ENCODE measurements around the gene THOP1. TPM values are rescaled to one million over a fixed set of nuclear protein-coding genes. Genes with fewer than 3 reads are reported as not detected.

THOP1 gene
- 10 to 100 TPM; 34.6 to 54.8 (median 42.9) TPM for polyA plus RNA-seq (ENCODE audit: insufficient read length in 10 of 10)
- long read RNA-seq, donor 1, full-length matches to known transcripts: 1 of 1 reads
- long read RNA-seq, donor 1, partial matches to known transcripts: 0 of 1 reads
- long read RNA-seq, donor 1, other reads (novel, unspliced or antisense): 0 of 1 reads
- long read RNA-seq, donor 2: 0 reads
- long read RNA-seq, donor 3: 0 reads
- long read RNA-seq, donor 4, full-length matches to known transcripts: 3 of 3 reads
- long read RNA-seq, donor 4, partial matches to known transcripts: 0 of 3 reads
- long read RNA-seq, donor 4, other reads (novel, unspliced or antisense): 0 of 3 reads
- long read RNA-seq, donor 5, full-length matches to known transcripts: 2 of 8 reads
- long read RNA-seq, donor 5, partial matches to known transcripts: 6 of 8 reads
- long read RNA-seq, donor 5, other reads (novel, unspliced or antisense): 0 of 8 reads
- long read RNA-seq, donor 6: 0 reads
- long read RNA-seq, donor 7, full-length matches to known transcripts: 1 of 1 reads
- long read RNA-seq, donor 7, partial matches to known transcripts: 0 of 1 reads
- long read RNA-seq, donor 7, other reads (novel, unspliced or antisense): 0 of 1 reads
- long read RNA-seq, donor 8: 0 reads
- long read RNA-seq, donor 9, full-length matches to known transcripts: 1 of 1 reads
- long read RNA-seq, donor 9, partial matches to known transcripts: 0 of 1 reads
- long read RNA-seq, donor 9, other reads (novel, unspliced or antisense): 0 of 1 reads

DNA sequence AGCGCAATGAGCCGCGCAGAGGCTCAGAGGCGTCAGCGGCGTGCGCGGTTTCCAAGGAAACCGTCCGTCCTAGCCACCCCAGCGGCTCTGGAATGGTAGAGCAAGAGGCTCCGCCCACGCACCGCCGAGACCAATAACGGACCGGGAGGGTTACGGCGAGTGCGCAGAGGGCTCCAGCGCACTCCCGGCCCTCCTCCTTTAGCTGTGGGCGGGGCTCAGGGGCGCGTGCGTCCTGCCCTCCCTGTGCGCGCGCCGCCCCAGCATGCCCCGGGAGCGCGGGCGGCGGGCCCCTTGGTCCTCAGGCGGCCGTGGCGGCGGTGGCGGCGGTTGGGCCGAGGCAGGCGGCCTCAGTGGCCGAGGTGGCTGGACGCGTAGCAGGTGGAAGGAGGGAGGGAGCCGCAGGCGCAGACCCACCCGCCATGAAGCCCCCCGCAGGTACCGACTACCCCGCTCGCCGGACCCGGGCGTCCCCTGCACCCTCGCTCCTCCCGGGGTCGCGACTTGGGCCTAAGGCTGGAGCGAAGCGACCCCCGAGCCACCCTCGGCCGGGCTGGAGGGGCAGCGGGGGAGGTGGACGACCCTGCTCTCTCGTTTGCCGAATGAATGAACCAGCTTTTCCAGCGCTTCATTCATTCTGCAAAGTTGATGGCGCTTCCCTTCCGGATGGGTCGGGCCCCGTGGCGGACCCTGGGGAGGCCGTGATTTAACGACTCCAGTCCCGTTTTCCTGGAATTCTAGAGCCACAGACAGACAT lies at the start of gene THOP1:
THOP1 (plus strand) TSS at position 260 of the 754 bp plus-strand sequence; CDS start at position 420, 160 bp downstream.
- peak; percentile 99 to 100 (median 99) for DNase-seq

DNA sequence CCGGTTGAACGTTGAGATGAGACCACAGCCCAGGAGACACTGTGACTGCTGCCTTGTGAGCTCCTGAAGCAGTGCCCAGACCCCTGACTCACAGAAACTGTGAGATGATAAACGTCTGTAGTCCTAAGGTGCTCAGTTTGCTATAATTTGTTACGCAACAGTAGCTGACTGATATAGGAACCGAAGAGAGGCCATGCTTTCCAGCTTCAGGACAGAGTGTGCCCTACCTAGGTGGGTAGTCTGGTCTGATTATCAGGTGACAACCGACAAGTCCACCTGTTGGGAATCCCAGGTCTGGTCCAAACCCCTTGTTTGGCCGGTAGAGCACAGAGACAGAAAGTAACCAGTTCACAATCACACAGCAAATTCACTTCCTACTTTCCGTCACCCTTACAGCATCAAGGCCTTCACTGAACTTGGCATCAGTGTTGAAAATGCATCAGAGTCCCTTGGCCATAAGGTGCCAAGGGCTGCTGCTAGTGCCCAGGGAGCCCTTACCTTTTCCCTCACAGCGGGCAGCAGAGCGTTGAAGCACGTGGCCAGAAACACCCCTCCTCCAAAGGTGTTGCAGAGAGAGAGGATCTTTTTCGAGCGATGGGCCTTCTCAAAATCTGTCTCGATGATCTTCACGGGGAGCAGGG lies 48.6 kb upstream of the THOP1 start:
- DNase-seq: no peak

DNA sequence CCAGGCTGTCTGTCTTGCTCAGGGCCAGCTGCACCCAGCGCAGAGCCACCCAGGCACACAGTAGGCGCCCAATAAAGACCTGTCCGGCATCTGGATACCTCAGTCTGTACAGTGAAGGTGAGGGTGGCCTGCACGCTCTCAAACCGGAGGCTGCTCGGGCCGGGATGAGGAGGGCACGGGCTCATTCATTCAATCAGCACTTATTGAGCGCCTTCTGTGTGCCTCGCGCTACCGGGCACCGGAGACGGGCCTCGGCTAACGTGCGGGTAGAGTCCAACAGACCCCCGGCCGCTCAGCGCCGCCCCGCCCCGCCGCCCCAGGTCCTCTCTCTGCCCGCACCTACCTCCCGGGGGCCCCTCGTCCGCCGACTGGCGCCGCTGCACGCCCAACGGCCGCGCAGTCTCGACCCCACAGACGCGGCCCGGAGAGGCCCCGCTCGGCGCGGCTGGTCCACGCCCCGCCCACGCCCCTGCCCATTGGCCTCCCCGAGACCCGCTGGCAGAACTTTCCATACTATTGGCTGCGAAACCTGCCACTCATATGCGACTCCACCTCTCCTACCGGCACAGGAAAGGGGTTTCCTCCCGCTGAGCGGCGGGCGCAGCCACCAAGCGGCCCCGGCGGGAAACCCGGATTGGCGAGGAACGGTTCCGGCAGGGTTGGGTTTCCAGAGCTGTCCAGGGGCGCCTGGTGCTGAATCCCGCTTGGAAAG lies 45.5 kb upstream of the THOP1 start, which contains the start of gene SLC39A3:
SLC39A3 (minus strand) TSS at position 416 of the 712 bp plus-strand sequence. CDS start 2,760 bp downstream, outside the sequence.
- DNase-seq: peak; percentile 96 to 99 (median 98)

DNA sequence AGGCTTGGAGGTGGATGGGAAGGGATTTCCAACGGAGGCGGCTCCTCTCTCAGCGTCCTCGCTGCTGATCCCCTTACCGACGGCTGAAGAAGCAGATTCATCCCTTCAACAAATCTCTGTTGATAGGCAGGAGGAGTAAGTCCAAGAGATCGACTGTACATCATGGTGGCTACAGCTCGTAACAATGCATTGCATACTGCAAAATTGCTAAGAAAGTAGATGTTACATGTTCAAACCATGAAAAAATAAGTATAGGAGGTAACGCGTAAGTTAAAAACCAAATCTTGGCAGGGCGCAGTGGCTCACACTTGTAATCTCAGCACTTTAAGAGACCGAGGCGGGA lies 45.0 kb upstream of the THOP1 start:
- no peak for DNase-seq

DNA sequence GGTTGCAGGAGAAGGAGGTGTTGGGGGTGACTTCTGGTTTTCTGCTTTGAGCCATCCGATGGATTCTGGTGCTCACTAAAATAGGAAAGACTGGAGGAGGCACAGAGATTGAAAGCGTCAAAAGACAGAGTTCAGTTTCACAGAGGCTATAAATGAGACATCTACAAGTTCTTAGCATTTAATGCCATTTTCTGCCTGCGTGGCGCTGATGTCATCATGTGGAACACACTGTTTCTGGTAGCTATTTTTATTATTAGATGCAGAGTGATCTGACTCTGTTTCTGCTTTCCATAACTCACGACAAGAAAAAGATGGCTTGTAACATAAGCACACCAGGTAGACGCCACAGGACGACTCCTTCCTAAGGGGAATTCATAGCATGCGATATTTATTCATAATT lies 42.2 kb upstream of the THOP1 start:
- no peak for DNase-seq

DNA sequence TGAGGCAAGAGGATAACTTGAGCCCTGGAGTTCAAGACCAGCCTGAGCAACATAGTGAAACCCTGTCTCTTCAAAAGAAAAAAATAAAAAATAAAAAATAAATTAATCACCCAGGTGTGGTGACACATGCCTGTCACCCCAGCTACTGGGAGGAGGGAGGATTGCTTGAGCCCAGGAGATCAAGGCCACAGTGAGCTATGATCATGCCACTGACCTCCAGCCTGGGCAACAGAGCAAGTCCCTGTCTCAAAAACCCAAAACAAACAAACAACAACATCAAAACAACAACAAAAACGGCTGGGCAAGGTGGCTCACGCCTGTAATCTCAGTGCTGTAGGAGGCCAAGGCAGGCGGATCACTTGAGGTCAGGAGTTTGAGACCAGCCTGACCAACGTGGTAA lies 41.2 kb upstream of the THOP1 start:
- DNase-seq: no peak

DNA sequence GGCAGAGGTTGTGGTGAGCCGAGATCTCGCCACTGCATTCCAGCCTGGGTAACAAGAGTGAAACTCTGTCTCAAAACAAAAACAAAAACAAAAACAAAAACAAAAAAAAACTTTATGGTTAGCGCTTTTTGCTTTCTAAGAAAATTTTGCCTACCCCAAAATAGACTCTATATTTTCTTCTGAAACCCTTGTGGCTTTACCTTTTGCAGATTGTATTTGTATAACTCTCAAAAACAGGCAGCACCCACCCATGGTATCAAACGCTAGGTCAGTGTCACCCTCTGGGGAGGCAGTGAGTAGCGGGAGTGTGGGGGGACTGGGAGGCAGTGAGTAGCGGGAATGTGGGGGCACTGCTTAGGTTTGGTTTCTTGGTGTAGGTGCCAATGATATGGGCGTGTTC lies 38.0 kb upstream of the THOP1 start:
- DNase-seq: no peak

DNA sequence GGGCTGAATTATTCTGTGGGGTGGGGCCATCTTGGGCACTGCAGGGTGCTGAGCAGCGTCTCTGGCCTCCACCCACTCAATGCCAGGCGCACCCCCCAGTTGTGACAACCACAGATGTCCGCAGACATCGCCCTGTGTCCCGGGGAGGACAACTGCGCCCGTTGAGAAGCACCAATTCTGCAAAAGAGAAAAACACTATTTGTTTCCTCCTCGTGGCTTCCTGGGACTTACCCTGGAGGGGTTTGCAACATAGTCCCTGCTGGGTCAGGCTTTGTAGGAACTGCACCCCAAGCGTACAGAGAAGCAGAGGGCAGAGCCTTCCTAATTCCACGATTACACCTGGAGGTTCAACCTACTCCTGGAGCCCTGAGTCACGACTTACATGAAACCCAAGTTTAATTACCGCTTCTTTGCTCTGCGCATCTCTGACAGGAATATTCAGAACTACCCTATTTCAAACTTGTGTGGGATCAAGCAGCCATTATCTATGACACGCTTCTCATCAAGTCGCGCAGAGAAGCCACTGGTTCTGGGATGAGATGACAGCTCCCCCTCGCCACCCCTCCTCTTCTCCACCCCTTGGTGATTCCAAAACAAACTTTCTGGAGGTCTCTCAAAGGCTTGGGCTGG lies 34.4 kb upstream of the THOP1 start:
- no peak for DNase-seq

DNA sequence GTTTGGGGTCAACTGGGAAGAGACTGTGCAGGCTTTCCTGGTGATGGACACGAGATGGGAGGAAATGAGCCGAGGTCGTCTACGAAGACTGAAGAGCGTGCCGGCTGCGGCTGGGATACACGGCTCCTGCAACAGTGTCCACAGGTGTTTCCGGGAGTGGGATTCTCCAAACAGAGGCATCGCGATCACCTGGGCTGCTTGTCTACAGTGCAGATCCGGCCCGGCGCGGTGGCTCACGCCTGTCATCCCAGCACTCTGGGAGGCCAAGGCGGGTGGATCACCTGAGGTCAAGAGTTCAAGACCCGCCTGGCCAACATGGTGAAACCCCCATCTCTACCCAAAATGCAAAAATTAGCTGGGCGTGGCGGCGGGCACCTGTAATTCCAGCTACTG lies 33.9 kb upstream of the THOP1 start:
- DNase-seq: no peak

DNA sequence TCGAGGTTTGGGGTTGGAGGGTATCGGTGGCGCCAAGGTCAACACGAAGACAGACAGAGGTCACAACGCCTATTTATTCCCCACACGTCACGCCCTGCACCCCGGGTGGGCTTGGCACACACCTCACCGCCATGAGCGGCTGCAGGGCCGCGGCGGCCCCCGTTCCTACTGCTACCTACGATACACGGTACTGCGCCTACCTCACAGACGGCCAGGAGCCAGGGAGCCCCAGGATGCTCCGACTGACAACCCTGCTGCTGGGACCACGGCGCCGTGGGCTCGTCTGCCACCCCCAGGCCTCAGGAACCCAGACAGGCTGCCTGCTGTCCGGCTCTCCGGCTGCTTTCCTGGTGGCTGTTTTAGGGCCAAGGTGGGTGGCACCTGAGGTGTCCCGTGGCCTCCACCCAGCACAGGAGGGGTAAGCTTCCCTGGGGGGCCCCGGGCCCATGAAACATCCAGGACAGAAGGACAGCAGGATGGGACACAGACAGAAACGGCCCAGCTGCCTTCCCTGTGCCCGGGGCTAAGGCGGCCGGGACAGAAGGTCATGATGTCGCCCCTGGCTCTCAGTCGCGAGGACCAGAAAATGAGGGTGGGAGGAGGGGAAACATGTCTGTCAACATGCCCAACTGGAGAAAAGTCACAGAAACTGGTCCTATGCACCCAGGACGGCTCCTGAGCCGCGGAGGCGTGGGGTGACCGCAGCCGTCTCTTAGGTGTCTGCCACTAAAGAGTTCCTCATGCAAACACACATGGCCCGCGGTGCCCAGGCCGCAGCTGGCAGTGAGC lies 30.4 kb upstream of the THOP1 start:
- DNase-seq: no peak

DNA sequence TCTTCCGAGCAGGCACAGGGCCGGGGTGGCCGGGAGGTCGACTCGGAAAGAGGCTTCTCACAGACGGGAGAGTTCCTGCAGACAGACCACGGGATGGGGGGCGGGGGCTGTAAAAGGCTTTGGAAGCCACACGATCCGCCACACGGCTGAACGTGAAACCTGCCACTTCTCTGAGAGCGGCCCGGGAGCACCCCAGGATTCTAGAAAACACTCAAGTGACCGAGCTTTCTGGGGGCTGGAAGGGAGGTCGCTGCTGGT lies 29.9 kb upstream of the THOP1 start:
- no peak for DNase-seq

DNA sequence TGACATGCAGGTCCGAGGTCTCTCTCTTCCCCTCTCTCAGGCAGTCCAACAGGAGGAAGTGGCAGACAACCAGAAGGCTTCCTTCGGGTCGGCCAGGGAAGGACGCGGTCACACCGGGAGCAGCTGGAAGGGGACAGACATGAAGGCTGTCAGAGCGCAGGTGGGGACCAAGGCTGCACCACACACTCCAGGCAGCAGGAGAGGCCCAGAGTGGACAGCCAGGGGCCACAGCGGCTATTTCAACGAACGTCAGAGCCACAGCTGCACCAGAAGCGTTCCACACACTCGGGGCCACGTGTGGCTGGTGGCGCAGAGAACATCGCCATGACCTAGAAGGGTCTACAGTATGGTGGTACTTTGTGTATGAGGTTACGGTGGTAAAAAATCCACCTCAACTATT lies 29.5 kb upstream of the THOP1 start:
- no peak for DNase-seq

DNA sequence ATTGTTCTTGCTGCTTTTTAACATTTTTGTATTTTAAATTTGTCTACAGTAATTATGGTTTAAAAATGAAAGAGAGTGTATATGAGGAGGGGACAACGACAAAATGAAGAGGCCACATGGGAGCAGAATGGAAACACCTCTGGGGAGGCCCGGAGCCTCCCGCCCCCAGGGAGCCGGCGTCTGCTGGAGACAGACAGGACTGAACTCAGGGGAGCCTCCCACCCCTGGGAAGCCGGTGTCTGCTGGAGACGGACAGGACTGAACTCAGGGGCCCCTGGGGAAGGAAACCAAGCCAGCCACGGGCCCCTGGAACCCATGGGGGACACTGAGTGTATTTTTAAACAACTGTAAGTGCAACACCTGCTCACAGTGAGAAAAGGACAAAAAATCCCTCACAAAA lies 28.8 kb upstream of the THOP1 start:
- DNase-seq: no peak

DNA sequence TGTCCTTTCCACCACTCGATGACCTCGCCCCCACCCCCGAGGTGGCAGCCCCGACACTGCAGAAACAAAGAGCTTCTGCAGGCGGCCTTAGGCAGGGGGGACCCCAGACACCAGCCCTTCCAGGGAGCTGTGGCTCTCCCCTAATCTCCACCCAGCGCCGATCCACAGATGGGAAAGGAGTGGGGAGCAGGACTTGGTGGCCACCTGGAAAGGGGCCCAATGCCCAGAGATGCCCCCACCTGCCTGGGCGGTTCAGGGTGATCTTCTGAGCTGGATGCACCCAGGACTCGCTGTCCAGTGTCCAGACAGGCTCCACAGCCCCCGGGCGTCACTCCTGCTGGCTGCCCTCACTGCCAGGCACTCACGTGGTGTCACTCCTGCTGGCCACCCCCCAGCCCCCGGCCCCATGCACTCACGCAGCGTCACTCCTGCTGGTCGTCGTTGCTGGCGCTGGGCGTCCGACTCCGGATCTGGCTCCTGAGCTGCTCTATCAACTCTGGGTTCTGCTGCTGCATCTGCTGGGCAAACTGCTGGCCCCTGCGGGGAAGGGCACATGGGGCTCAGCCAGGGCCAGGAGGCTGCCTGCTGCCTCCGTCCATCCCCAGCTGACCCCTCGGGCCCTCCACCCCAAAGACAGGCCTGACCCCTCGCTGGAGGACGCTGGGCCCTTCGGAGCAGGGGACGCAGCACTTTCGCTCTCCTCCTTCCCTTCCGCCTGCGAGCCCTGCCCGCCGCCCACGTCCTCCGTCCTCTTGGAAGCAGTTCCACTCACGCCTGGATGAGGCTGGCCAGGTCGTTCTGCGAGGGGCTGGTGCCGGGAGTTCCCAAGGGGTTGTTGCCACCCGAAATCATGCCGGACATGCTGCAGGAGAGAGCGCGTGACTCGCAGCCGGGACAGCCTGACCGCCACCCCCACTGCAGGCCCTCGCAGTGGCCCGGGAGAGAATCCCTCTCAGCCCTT lies 28.1 kb upstream of the THOP1 start:
- no peak for DNase-seq

DNA sequence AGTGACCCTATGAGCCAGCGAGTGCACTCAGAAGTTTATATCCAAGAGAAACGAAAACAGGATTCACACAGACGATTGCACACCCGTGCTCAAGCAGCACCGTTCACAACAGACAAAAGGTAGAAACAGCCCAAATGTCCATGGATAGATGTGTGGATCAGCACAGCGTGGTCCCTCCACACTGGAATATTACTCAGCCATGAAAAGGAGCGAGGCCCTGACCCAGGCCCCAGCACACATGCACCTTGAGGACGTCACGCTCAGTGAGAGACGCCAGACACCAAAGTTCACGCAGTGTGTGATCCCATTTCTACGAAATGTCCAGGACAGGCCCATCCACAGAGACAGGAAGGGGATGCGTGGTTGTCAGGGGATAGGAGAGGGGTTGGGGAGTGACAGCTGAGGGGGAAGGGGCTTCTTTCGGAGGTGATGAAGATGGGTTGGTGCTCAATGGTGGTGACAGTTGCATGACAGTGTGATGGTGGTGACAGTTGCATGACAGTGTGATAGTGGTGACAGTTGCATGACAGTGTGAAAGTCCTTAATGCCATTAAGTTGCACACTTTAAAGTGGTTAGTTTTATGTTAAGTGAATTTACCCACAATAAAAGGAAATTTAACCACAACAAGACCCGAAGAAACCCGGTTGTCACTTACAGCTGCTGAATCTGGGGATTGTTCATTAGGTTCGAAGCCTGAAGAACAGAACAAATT lies 26.5 kb upstream of the THOP1 start:
- no peak for DNase-seq

DNA sequence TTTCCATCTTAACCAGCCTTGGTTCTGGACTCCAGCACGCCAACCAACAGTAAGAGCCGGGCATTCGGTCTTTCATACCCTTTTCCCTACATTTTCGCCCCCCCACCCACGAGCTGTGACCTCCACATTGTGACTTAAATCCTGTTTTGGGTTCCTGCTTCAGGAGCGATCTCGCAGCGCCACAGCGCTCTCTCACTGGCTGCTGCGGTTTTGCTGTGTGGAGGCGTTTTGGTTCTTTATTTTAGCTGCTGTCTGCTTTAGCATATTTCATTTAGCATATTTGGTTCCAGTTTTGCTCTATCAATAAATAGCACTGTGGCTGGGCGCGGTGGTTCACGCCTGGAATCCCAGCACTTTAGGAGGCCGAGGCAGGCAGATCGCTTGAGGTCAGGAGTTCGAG lies 25.9 kb upstream of the THOP1 start:
- no peak for DNase-seq

DNA sequence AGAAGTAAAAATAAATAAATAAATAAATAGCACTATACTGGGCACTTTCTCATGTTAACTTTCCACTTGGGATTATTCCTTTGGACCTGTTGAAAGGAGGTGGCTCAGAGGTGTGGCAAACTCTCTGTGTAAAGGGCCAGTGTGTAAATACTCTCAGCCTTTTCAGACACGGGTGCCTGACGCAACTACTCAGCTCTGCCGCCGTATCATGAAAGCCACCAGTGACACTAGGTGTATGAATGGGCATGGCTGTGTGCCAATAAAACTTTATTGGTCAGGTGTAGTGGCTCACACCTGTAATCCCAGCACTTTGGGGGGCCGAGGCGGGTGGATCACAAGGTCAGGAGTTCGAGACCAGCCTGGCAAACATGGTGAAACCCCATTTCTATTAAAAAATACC lies 25.3 kb upstream of the THOP1 start:
- no peak for DNase-seq

DNA sequence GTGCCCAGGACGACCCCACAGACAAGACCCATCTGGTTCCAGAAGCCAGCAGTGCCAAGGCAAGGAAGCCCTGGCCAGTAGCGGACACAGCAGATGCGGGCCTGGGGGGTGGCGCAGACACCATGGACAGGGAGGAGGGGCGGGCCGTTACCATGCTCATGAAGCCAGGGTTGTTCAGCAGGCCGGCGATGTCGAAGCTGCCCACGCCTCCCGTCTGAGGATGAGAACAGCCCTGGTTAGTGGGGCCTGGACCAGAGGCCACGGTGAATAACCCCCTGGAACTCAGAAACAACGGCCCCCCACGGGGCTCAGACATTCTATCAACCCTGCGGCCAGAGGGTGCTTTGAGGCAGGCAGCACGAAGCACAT lies 24.0 kb upstream of the THOP1 start:
- no peak for DNase-seq

Data from muscle of back (tissue), 13 donors.